GM12865 (cell line): ENCODE measurements around the gene RGMB.

Source experiments
- DNase-seq: peaks from one replicate; pipeline ENCODE4 v3.0.0; 2010; ENCODE audit warnings: low read depth
- H3K4me3 ChIP-seq: 2 replicates; pipeline ENCODE4 v1.5.1; 2011; ENCODE audit warnings: mild to moderate bottlenecking, low read depth, low read length, control low read depth
- CTCF ChIP-seq: IDR thresholded peaks from 2 replicates; pipeline ENCODE4 v1.5.1; 2011; ENCODE audit warnings: low read length, control low read depth, low read depth, inconsistent platforms; ENCODE audit not compliant: insufficient read depth; ENCODE audit errors: missing control alignments

Gene RGMB

DNA sequence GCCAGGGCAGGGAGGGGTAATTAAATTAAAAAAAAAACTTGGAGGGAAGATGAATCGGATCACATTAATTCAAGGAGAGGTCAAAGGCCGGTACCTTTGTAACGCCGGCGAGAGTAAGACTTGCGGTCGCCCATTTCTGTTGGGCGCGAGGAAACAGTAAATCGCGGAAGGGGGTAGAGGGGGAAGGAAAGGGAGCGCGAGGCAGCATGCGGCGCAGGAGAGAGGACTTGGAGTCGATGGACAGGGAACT lies 324 bp upstream of the RGMB start:
- TF ChIP-seq CTCF: no peak
- peak overlapping the region; percentile 66 for H3K4me3 ChIP-seq
- DNase-seq: no peak

GRCh38 chr5:98774192-98775033 lies 950 bp downstream of the RGMB start:
- DNase-seq: peak; percentile 77
- peak overlapping the region; percentile 66 for H3K4me3 ChIP-seq

GRCh38 chr5:98775246-98776065 lies 2.0 kb downstream of the RGMB start:
- peak overlapping the region; percentile 66 for H3K4me3 ChIP-seq
- no peak for DNase-seq
- no peak for TF ChIP-seq CTCF

More at GRCh38 chr5:98774192-98775033, 950 bp downstream of the RGMB start:
- no peak for TF ChIP-seq CTCF

- H3K4me3 ChIP-seq: no peak overlapping the region
- no peak for TF ChIP-seq CTCF
- no peak for DNase-seq
These were observed 2.7 kb downstream of the RGMB start for GRCh38 chr5:98776066-98776705.

- no peak for DNase-seq
- no peak overlapping the region for H3K4me3 ChIP-seq
- TF ChIP-seq CTCF: no peak
These were observed 3.8 kb downstream of the RGMB start for GRCh38 chr5:98777295-98777694.

DNA sequence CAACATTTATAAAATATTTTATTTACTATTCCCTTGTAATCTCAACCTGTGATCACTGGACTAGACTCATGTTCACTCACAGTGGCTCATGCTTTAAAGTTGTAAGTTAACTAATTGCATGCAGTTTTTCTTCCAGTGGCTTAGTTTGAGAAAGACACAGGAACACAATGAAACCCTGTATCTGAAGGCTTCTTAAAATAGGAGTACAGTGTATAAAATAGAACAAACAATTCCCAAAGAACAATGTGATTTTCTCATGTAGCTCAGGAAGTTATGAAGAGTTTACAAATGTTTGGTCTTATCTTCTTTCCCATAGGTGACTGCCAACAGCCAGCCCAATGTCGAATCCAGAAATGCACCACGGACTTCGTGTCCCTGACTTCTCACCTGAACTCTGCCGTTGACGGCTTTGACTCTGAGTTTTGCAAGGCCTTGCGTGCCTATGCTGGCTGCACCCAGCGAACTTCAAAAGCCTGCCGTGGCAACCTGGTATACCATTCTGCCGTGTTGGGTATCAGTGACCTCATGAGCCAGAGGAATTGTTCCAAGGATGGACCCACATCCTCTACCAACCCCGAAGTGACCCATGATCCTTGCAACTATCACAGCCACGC lies 5.9 kb downstream of the RGMB start:
- no peak overlapping the region for H3K4me3 ChIP-seq
- TF ChIP-seq CTCF: no peak
- DNase-seq: no peak
